Activated T-helper 1 cell treated with anti-CD3 and anti-CD28 coated beads, Interleukin-2, amount 50 U/mL, for 16 hours (primary cell): ENCODE results near the gene KRT38.
"Not testable (repeated sequence)": the region's sequence is repeated elsewhere in the genome, so short reads cannot be mapped to it uniquely, and the experiment has no call there.

ENCODE experiments used
- DNase-seq, 2 donors: peaks; one replicate each; pipeline ENCODE4 v3.0.0-alpha.2; 2020; ENCODE audit warnings: low read depth in 1 of 2, low spot score in 1 of 2

KRT38 gene

GRCh38 chr17:41396996-41397660 lies 43.7 kb downstream of the KRT38 start, which contains the start of gene KRT31:
KRT31 (minus strand) TSS chr17:41397608; CDS start chr17:41397539, 69 bp downstream.
- DNase-seq, result no peak

GRCh38 chr17:41396340-41396739 lies 44.4 kb downstream of the KRT38 start:
- no peak for DNase-seq

DNA sequence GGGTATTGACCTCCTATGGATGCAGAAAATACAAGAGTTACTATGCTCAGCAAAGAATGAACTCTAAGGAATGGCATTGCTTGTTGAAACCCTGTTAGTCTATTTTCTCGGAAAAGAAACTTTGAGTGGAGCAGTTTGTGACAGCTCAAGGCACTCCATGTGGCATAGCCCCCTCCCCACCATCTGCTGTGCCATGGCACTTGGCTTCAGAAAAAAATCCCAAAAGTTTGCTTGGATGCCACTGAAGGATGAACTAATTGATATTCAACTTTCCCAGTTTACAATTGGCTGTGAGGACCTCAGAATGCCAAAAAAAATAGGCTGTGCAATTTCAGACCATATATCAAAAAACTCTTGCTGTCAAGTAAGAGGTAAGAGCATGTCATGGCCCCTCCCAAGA lies 45.2 kb downstream of the KRT38 start:
- no peak for DNase-seq

- DNase-seq, result not testable (repeated sequence)
Measured at GRCh38 chr17:41395044-41395443, 45.7 kb downstream of the KRT38 start.

GRCh38 chr17:41394254-41394996 lies 46.4 kb downstream of the KRT38 start:
- DNase-seq, result no peak

DNA sequence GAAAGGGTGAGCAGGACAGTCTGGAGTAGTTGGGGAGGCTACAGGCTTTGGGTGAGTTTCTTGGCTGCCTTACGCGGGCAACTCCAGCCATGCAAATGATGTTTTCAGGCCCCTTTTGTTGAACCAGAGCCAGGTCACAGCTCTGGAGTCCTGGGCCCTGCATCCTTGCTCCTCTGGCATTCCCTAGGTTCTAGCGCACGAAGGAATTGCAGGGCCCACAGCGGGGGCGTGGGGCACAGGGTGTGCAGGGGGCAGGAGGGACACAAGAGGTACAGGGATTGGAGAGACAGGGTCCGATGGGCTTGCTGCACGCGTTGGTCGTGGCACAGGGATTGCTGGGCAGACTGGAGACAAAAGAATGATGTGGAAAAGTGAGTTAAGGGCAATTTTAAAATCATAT lies 47.0 kb downstream of the KRT38 start:
- no peak for DNase-seq

DNA sequence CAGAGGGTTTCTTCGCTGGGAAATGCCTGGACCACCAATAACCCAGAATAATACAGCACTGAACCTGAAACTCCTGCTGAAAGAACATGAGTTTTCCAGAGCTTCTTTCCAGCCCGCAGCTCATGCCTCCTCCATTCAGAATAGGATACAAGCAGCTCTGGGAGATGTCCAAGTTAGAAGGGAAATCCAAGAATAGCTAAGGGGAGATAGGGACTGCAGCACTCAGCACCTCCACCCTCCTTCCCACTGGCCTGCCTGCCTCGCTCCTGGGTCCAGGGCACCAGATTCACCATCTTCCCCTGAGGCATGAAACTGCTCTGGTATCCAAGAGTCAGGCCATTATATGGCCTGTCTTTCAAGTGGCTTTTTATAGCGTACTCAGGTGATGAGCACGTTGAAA lies 47.5 kb downstream of the KRT38 start:
- no peak for DNase-seq

DNA sequence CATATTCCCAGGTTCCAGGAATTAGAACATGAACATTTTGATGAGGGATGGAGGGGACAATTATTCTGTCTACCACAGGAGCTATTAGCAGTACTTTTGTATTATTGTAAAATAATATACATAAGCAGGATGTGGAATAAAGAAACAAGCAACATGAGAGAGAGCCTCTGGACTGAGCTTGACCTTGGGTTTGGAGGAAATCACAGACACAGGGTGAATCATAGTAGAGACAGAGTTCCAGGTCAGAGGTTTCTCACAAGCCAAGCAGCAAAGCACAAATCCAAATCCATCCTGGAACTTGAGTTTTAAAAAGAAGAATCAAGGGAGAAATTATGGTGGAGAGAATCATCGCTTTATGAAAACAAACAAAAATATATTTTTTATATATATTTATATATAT lies 48.5 kb downstream of the KRT38 start:
- no peak for DNase-seq

DNA sequence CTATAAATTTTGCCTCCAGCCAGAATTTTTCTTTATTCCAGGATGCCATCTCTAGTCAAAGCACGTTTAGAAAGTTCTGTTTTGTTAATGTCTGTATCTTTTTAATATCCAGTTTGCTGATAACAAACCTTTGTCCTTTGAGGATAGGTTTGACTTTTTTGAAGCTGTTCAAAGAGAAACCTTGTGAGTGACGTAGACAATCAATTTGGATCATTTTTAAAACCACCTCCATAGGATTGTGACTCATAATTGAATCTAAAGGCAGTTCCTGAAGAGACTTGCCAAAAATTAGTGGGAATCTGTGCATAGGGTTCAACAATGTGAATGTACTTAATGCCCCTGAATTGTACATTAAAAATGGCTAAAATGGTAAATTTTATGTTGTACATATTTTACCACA lies 49.2 kb downstream of the KRT38 start:
- DNase-seq, result no peak

- no peak for DNase-seq
Measured at GRCh38 chr17:41390411-41390938, 50.3 kb downstream of the KRT38 start.

DNA sequence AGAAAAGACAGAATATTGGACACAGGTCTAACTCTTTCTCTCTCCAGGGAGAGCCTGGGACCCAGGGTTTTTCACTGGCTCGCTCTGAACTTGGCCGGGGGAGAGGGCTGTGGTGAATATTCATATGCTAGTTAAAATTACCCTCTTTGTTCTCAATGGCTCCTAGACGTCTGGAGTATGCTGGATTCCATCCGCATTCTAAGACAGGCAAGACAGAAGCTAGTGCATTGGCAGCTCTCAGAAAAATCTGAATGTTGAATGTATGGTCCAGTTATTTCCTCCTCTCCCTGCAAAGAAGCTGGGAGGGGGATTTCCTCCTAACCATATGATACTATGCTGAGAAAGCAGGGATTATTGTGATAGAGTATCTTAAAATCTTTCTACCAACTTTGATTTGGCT lies 53.1 kb downstream of the KRT38 start:
- DNase-seq, result no peak

- DNase-seq, result no peak
Measured at GRCh38 chr17:41386227-41386626, 54.6 kb downstream of the KRT38 start.
